Common myeloid progenitor, CD34-positive (primary cell): ENCODE data around the gene PTPRQ.
"Not testable (repeated sequence)": the region's sequence is repeated elsewhere in the genome, so short reads cannot be mapped to it uniquely, and the experiment has no call there.

ENCODE experiments used
- CTCF ChIA-PET: fragments of 350-600 bp; sonication (Branson Sonifier 250); formaldehyde crosslinking; loops from one replicate; lab custom pipeline; 2021; ENCODE audit warnings: antibody characterized with exemption; lab: Charles Lee
- POLR2A ChIA-PET: fragments of 350-600 bp; sonication (Branson Sonifier 250); formaldehyde crosslinking; loops from one replicate; lab custom pipeline; 2021; ENCODE audit warnings: antibody characterized with exemption; lab: Charles Lee
- DNase-seq, 3 donors: peaks; one replicate each; pipeline versions ENCODE4 v3.0.0 to v3.0.0-alpha.2; 2013
- H3K27ac ChIP-seq, 2 experiments: 1 replicate in 1 of 2; 2 replicates in 1 of 2; pipeline ENCODE4 v1.7.0; 2013; ENCODE audit warnings: inconsistent platforms in 2 of 2, low read length in 2 of 2, mild to moderate bottlenecking in 2 of 2, low read depth in 1 of 2, moderate library complexity in 1 of 2; ENCODE audit not compliant: severe bottlenecking in 2 of 2, insufficient read depth in 1 of 2, poor library complexity in 1 of 2
- H3K27me3 ChIP-seq, 5 experiments: replicated peaks in 2 of 5; 1 replicate in 3 of 5; 2 replicates in 2 of 5; pipeline versions ENCODE4 v1.6.1 to v1.7.0; 2013; ENCODE audit warnings: low read length in 4 of 5, mild to moderate bottlenecking in 2 of 5, moderate library complexity in 2 of 5, inconsistent platforms in 1 of 5; ENCODE audit not compliant: insufficient read depth in 5 of 5, control insufficient read depth in 4 of 5
- H3K36me3 ChIP-seq, 4 experiments: 1 replicate in 2 of 4; 2 replicates in 2 of 4; pipeline versions ENCODE4 v1.6.1 to v1.7.0; 2013; ENCODE audit warnings: low read length in 3 of 4, control low read depth in 1 of 4, mild to moderate bottlenecking in 1 of 4; ENCODE audit not compliant: control insufficient read depth in 4 of 4, insufficient read depth in 4 of 4
- H3K4me1 ChIP-seq, 4 experiments: 1 replicate in 3 of 4; 2 replicates in 1 of 4; pipeline versions ENCODE4 v1.6.1 to v1.7.1; 2013; ENCODE audit warnings: low read length in 3 of 4, mild to moderate bottlenecking in 3 of 4, control low read depth in 1 of 4, inconsistent platforms in 1 of 4, moderate library complexity in 1 of 4; ENCODE audit not compliant: control insufficient read depth in 4 of 4, insufficient read depth in 4 of 4; ENCODE audit errors: control extremely low read depth in 1 of 4
- H3K4me3 ChIP-seq, 7 experiments: 1 replicate in 4 of 7; 2 replicates in 3 of 7; pipeline versions ENCODE4 v1.5.1 to v1.7.0; 2013; ENCODE audit warnings: mild to moderate bottlenecking in 7 of 7, low read length in 6 of 7, moderate library complexity in 6 of 7, inconsistent platforms in 2 of 7, low read depth in 2 of 7, control low read depth in 1 of 7; ENCODE audit not compliant: insufficient read depth in 4 of 7, control insufficient read depth in 1 of 7; ENCODE audit errors: extremely low read depth in 1 of 7
- H3K9me3 ChIP-seq, 5 experiments: 1 replicate in 4 of 5; 2 replicates in 1 of 5; pipeline versions ENCODE4 v1.6.1 to v1.7.1; 2013; ENCODE audit warnings: low read length in 4 of 5, mild to moderate bottlenecking in 2 of 5, inconsistent platforms in 1 of 5, low read depth in 1 of 5, moderate library complexity in 1 of 5; ENCODE audit not compliant: control insufficient read depth in 4 of 5, insufficient read depth in 2 of 5; ENCODE audit errors: control extremely low read depth in 1 of 5
- WGBS: methylation state at CpG from one replicate; pipeline ENCODE4 v1.1.5; 2013; ENCODE audit not compliant: insufficient coverage; 5-methylcytosine and 5-hydroxymethylcytosine counted together

Gene PTPRQ

DNA sequence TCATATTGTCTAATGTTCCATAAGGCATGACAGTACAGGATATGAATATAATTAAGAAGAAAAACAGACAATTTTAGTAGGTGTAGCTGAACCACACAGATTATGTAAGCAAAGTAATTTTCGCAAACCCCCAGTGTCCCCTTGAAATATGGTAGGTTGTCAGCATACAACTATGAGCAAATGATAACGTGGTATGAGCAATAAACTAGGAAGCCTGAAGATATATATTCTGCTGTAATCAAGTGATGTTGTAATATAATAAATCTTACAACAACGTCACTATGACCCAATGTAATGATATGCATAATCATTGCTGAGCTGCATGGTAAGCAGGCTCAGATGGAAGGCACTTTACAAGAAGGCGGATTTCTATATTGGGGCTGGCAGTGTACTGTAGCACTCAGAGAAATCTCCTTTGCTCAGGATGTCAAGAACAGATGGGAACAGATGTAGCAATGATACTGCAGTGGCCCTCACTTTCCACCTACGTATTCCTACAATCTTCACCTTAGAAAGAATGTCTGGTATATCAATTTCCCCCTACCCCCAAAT is 215.6 kb downstream of the PTPRQ start:
- no peaks in the 10 kb centered on the region for H3K9me3 ChIP-seq
- CTCF ChIA-PET = no interaction called here
- no peaks in the 10 kb centered on the region for H3K27me3 ChIP-seq
- POLR2A ChIA-PET = no interaction called here
- 85% methylated on average over 2 of the region's 5 CpGs for WGBS
- no peak overlapping the region for H3K4me3 ChIP-seq
- no peaks in the 10 kb centered on the region for H3K36me3 ChIP-seq
- H3K4me1 ChIP-seq = no peaks in the 10 kb centered on the region
- DNase-seq = no peak
- no peak overlapping the region for H3K27ac ChIP-seq

DNA sequence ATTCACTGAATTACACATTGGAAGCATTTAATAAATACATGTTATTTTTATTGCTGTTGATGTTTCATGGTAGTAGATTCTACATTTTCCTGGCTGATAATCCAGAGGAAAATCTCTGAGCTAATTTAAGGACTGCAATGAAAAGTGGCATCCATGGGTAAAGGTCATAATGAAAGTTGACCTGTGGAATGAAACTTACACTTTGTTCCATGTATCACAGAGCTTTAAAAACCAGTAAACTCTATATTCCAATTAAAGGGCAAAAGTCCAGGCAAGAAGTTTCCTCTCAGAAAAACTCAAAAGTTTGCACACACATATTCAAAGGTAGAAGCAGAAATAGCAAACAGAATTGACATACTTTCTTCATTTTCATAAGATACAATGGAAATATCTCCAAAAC is 218.6 kb downstream of the PTPRQ start:
- H3K4me3 ChIP-seq = no peak overlapping the region
- ChIA-PET POLR2A (no interaction called here), CTCF (no interaction called here)
- no peaks in the 10 kb centered on the region for H3K9me3 ChIP-seq
- no peak for DNase-seq
- H3K27me3 ChIP-seq = peaks cover 0 to 1% (median 0%) of the 10 kb centered on the region in 5 experiments
- no peaks in the 10 kb centered on the region for H3K4me1 ChIP-seq
- no peak overlapping the region for H3K27ac ChIP-seq
- no peaks in the 10 kb centered on the region for H3K36me3 ChIP-seq

DNA sequence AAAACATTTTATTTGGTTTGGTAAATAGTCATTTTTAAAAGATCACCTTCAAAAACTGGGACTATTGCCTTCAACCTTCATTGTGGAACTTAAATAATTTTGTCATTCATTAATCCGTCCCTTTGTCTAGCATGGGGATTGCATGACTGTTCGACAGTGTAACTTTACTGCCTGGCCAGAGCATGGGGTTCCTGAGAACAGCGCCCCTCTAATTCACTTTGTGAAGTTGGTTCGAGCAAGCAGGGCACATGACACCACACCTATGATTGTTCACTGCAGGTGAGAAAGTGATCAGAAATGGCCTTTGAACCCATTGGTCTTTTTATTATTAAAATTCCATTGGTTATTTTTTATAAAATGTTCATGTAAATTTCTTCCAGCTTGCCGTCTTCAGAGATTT is 226.2 kb downstream of the PTPRQ start:
- Histone ChIP-seq H3K4me3 (no peak overlapping the region), H3K27me3 (peaks cover 0 to 4% (median 0%) of the 10 kb centered on the region in 5 experiments), H3K9me3 (no peaks in the 10 kb centered on the region), H3K36me3 (no peaks in the 10 kb centered on the region), H3K4me1 (no peaks in the 10 kb centered on the region), H3K27ac (no peak overlapping the region)
- 69% methylated on average over 3 of the region's 5 CpGs for WGBS
- CTCF ChIA-PET = no interaction called here
- DNase-seq = no peak
- POLR2A ChIA-PET = no interaction called here

DNA sequence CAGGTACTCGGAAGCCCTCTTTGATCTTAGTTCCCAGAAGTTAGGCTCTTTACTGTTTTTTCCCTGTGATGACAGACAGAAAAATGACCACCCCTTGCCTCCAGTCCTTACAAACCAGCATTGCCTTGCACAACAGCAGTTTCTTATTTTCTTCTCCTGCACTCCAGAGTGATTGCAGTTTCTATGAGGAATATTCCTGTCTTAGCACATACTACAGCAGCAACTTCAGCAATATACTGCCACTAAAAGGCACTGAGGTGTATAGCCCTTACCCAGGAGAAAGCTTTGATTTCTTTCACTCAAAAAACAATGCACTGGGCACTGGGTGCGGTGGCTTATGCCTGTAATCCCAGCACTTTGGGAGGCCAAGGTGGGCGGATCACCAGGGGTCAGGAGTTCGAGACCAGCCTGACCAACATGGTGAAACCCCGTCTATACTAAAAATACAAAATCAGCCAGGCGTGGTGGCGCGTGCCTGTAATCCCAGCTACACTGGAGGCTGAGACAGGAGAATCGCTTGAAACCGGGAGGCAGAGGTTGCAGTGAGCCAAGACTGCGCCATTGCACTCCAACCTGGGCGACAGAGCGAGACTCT is 232.1 kb downstream of the PTPRQ start:
- H3K36me3 ChIP-seq, CTCF ChIA-PET, H3K4me1 ChIP-seq, DNase-seq, H3K27me3 ChIP-seq, H3K9me3 ChIP-seq, H3K27ac ChIP-seq, H3K4me3 ChIP-seq, POLR2A ChIA-PET: not testable (repeated sequence)
- 99% methylated on average over 10 of the region's 13 CpGs for WGBS

DNA sequence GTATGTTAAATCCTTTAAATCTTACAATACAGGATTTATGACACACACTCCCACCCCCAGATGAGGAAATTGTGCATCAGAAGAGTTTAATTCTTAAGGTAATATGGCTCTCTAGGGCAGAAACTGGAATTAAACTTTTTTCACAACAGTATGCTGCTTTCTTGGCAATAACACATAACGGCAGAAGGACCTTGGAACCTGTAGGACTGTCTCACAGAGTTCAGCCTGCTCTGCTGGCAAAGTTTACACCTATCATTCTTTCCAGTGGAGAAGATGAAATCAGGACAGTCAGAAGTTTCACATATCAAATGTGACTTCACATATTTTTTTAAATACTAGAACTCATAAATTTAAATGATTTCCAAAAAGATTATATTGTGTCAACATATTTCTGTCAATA is 232.8 kb downstream of the PTPRQ start:
- Histone ChIP-seq H3K27me3 (peaks cover 0 to 4% (median 0%) of the 10 kb centered on the region in 5 experiments), H3K9me3 (no peaks in the 10 kb centered on the region), H3K36me3 (no peaks in the 10 kb centered on the region), H3K27ac (no peak overlapping the region), H3K4me1 (no peaks in the 10 kb centered on the region), H3K4me3 (no peak overlapping the region)
- POLR2A ChIA-PET = no interaction called here
- 100% methylated on average over 1 of the region's 1 CpG for WGBS
- DNase-seq = no peak
- CTCF ChIA-PET = no interaction called here

DNA sequence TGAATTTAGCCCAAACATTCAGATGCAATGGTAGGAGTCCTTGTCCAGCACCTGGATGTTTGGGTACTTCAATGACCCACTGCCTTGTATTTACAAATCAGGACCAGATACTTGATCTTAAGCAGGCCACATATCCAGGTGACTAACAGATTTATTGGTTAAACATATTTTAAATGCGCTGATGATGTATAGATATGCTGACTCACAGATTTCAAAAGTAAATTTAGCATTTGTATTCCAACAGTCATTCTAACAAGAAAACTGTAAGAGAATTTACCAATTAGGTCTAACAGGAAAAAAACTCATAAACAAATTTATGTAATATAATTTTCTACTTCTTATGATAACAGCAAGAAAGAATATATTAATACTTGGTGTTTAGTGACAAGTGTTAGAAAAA is 234.0 kb downstream of the PTPRQ start:
- ChIA-PET POLR2A (no interaction called here), CTCF (no interaction called here)
- H3K36me3 ChIP-seq = no peaks in the 10 kb centered on the region
- peaks cover 0 to 4% (median 0%) of the 10 kb centered on the region in 5 experiments for H3K27me3 ChIP-seq
- H3K4me1 ChIP-seq = no peaks in the 10 kb centered on the region
- H3K9me3 ChIP-seq = no peaks in the 10 kb centered on the region
- no peak overlapping the region for H3K4me3 ChIP-seq
- WGBS = no CpG with 5 or more reads among the region's 1 CpG
- no peak overlapping the region for H3K27ac ChIP-seq
- no peak for DNase-seq

DNA sequence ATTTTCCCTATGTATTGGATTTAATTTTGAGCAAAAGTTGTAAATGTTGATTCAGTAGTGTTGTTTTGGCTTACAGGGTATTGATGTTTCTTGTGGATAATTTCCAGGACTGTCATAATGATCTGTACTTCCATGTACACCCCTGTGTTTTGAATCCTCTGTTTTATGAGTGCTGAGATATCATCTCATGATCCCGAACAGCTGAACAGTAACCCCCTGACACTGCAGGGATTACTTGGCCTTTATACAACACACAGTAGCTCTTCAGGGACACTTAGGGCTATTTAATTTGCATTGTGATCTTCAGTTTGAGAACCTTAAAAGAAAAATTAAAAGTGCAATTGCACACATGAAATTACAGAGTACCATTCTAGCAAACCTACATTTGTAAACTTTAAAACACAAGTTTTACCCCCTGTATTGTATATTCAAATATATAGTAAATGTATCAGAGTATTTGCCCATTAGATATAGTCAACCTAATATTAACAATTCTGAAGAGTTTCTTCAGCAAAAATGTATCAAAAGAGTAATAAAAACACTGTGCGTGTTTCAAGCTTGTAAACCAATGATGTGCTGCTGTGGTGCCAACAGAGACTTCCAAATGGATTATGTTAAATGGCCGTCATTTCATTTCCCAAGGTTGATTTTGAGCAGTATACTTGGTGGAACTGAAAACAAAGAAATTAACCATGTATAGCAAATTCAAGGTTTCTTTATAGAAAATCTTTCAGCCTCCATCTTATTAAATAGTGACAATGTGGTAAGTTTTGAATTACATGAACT is 235.5 kb downstream of the PTPRQ start:
- 100% methylated on average over 1 of the region's 3 CpGs for WGBS
- no peaks in the 10 kb centered on the region for H3K36me3 ChIP-seq
- POLR2A ChIA-PET = no interaction called here
- no peaks in the 10 kb centered on the region for H3K27me3 ChIP-seq
- no peak overlapping the region for H3K4me3 ChIP-seq
- H3K27ac ChIP-seq = no peak overlapping the region
- no peaks in the 10 kb centered on the region for H3K4me1 ChIP-seq
- DNase-seq = no peak
- CTCF ChIA-PET = no interaction called here
- no peaks in the 10 kb centered on the region for H3K9me3 ChIP-seq
